ENCODE results near the gene RAB20.

RAB20 gene

DNA sequence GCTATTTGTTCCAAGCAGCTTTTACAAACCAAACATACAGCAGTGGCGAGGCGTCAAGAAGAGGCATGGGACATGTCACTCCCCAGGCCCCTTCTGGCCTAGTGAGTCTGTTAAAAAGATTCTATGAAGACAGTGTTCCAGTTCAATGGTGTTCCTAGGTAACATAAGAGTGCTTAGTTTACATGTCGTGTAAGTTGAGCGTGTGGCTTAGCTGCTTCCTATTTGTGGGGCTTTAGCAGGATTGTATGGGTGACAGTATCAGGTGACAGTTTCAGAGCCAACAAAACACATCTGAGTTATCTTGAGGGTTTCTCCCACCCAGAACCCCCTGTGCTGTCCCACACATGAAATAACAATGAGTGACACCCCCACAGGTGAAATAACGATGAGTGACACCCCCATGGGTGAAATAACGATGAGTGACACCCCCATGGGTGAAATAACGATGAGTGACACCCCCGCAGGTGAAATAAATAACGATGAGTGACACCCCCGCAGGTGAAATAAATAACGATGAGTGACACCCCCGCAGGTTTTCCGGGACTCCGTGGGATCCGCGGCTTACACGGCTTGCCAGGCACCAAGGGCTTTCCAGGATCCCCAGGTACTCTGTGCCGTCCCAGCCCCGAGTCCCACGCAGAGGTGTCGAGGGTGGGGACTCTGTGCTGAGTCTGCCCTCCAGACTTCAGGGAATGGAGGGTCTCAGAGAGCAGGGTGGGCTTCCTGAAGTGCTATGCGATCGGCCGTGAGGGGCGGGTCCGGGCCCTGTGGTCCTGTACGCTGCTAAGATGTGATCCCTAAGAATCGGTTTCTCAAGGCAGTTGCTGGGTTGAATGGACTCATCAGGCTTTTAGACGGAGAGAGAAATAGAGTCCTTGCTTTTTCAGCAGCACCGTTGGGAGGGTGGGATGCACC, 68.6 kb downstream of the RAB20 start:
- TF ChIP-seq EGR1 (IDR thresholded peaks at IDR 0.05) (no peak), MAX (IDR thresholded peaks at IDR 0.05) (no peak), TCF12 (IDR thresholded peaks at IDR 0.05; ENCODE audit: low read depth) (no peak), CEBPB (IDR thresholded peaks at IDR 0.05) (no peak), TEAD4 (IDR thresholded peaks at IDR 0.05) (no peak), USF1 (IDR thresholded peaks at IDR 0.05) (no peak), FOXM1 (IDR thresholded peaks at IDR 0.05; ENCODE audit: borderline replicate concordance, low read depth) (no peak), RAD21 (IDR thresholded peaks at IDR 0.05; ENCODE audit: low read depth) (no peak), NFIC (IDR thresholded peaks at IDR 0.05) (no peak), CREB1 (IDR thresholded peaks at IDR 0.05; ENCODE audit: low read depth) (no peak), ZBTB7A (IDR thresholded peaks at IDR 0.05; ENCODE audit: low read depth) (no peak), TAF1 (IDR thresholded peaks at IDR 0.05; ENCODE audit: low read depth) (no peak), YY1 (IDR thresholded peaks at IDR 0.05; ENCODE audit: low read depth) (no peak), EP300 (IDR thresholded peaks at IDR 0.05; ENCODE audit: borderline replicate concordance) (no peak)
- TF ChIP-seq, protein P1, sequence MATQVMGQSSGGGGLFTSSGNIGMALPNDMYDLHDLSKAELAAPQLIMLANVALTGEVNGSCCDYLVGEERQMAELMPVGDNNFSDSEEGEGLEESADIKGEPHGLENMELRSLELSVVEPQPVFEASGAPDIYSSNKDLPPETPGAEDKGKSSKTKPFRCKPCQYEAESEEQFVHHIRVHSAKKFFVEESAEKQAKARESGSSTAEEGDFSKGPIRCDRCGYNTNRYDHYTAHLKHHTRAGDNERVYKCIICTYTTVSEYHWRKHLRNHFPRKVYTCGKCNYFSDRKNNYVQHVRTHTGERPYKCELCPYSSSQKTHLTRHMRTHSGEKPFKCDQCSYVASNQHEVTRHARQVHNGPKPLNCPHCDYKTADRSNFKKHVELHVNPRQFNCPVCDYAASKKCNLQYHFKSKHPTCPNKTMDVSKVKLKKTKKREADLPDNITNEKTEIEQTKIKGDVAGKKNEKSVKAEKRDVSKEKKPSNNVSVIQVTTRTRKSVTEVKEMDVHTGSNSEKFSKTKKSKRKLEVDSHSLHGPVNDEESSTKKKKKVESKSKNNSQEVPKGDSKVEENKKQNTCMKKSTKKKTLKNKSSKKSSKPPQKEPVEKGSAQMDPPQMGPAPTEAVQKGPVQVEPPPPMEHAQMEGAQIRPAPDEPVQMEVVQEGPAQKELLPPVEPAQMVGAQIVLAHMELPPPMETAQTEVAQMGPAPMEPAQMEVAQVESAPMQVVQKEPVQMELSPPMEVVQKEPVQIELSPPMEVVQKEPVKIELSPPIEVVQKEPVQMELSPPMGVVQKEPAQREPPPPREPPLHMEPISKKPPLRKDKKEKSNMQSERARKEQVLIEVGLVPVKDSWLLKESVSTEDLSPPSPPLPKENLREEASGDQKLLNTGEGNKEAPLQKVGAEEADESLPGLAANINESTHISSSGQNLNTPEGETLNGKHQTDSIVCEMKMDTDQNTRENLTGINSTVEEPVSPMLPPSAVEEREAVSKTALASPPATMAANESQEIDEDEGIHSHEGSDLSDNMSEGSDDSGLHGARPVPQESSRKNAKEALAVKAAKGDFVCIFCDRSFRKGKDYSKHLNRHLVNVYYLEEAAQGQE (IDR thresholded peaks at IDR 0.05; ENCODE audit: low read depth), result no peak

GRCh38 chr13:110491869-110492678, 69.4 kb downstream of the RAB20 start:
- no peak for TF ChIP-seq TAF1 (IDR thresholded peaks at IDR 0.05; ENCODE audit: low read depth)
- no peak for TF ChIP-seq FOXM1 (IDR thresholded peaks at IDR 0.05; ENCODE audit: borderline replicate concordance, low read depth)
- TF ChIP-seq TCF12 (IDR thresholded peaks at IDR 0.05; ENCODE audit: low read depth), result no peak
- no peak for TF ChIP-seq NFIC (IDR thresholded peaks at IDR 0.05)
- TF ChIP-seq CEBPB (IDR thresholded peaks at IDR 0.05), result no peak
- TF ChIP-seq EGR1 (IDR thresholded peaks at IDR 0.05), result no peak
- TF ChIP-seq YY1 (IDR thresholded peaks at IDR 0.05; ENCODE audit: low read depth), result no peak
- no peak for TF ChIP-seq MAX (IDR thresholded peaks at IDR 0.05)
- no peak for TF ChIP-seq ZBTB7A (IDR thresholded peaks at IDR 0.05; ENCODE audit: low read depth)
- TF ChIP-seq TEAD4 (IDR thresholded peaks at IDR 0.05), result no peak
- TF ChIP-seq RAD21 (IDR thresholded peaks at IDR 0.05; ENCODE audit: low read depth), result no peak
- no peak for TF ChIP-seq USF1 (IDR thresholded peaks at IDR 0.05)
- TF ChIP-seq, protein P1 (IDR thresholded peaks at IDR 0.05; ENCODE audit: low read depth), result no peak
- TF ChIP-seq EP300 (IDR thresholded peaks at IDR 0.05; ENCODE audit: borderline replicate concordance), result no peak
- TF ChIP-seq CREB1 (IDR thresholded peaks at IDR 0.05; ENCODE audit: low read depth), result no peak

- TF ChIP-seq EP300 (IDR thresholded peaks at IDR 0.05; ENCODE audit: borderline replicate concordance) (no peak), YY1 (IDR thresholded peaks at IDR 0.05; ENCODE audit: low read depth) (no peak)
These were observed 71.3 kb downstream of the RAB20 start for GRCh38 chr13:110490009-110490770.

DNA sequence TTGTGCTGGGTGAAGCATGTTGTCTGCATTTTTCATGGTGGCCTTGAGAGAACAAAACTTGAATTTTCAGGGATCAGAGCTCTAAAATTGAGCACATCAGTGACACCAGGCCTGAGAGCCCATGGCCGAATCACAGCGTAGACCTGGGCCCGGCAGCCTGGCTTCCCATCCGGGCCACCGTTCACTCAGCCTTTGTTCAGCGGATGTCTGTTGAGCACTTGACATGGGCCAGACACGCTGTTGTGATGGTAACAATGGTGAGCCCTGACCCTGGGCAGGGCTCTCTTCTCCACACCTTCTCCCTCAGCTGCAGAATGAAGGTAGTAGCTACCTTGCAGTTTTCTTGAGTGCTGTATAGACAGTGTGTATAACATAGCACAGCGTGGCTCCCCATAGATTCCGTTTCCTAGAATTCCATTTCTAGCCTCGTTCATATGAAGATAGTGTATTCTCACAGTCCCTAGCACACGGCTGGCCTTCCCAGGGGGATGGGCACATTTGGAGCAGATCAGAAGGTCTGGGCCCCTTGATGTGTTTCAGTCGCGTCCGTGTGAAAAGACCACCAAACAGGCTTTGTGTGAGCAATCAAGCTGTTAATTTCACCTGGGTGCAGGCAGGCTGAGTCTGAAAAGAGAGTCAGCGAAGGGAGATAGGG, 75.3 kb downstream of the RAB20 start:
- TF ChIP-seq, protein P1 (IDR thresholded peaks at IDR 0.05; ENCODE audit: low read depth), result no peak
- TF ChIP-seq CREB1 (IDR thresholded peaks at IDR 0.05; ENCODE audit: low read depth) (no peak), NFIC (IDR thresholded peaks at IDR 0.05) (no peak), ZBTB7A (IDR thresholded peaks at IDR 0.05; ENCODE audit: low read depth) (no peak), TCF12 (IDR thresholded peaks at IDR 0.05; ENCODE audit: low read depth) (no peak), USF1 (IDR thresholded peaks at IDR 0.05) (no peak), TAF1 (IDR thresholded peaks at IDR 0.05; ENCODE audit: low read depth) (no peak), MAX (IDR thresholded peaks at IDR 0.05) (no peak), TEAD4 (IDR thresholded peaks at IDR 0.05) (no peak), RAD21 (IDR thresholded peaks at IDR 0.05; ENCODE audit: low read depth) (no peak), FOXM1 (IDR thresholded peaks at IDR 0.05; ENCODE audit: borderline replicate concordance, low read depth) (no peak), YY1 (IDR thresholded peaks at IDR 0.05; ENCODE audit: low read depth) (no peak), EP300 (IDR thresholded peaks at IDR 0.05; ENCODE audit: borderline replicate concordance) (no peak), CEBPB (IDR thresholded peaks at IDR 0.05) (no peak), EGR1 (IDR thresholded peaks at IDR 0.05) (no peak)

Data from Ishikawa (cell line).